ENCODE results near the gene ANO6.

Gene ANO6

GRCh38 chr12:45481746-45482145 lies 265.9 kb downstream of the ANO6 start:
- H3K4me3 ChIP-seq (ENCODE audit: control insufficient read depth in 1 of 7, extremely low read depth in 1 of 7, insufficient read depth in 4 of 7, low read depth in 2 of 7, low read length in 6 of 7), result no peak overlapping the region
- H3K27ac ChIP-seq (ENCODE audit: insufficient read depth in 1 of 2, low read depth in 1 of 2, low read length in 2 of 2, poor library complexity in 1 of 2, severe bottlenecking in 2 of 2), result no peak overlapping the region
- DNase-seq, result no peak
- 100% methylated on average over 2 of the region's 5 CpGs for WGBS (ENCODE audit: insufficient coverage)
- no peaks in the 10 kb centered on the region for H3K27me3 ChIP-seq (replicated peaks in 2 of 5; ENCODE audit: control insufficient read depth in 4 of 5, insufficient read depth in 5 of 5, low read length in 4 of 5)
- no peaks in the 10 kb centered on the region for H3K4me1 ChIP-seq (ENCODE audit: control extremely low read depth in 1 of 4, control insufficient read depth in 4 of 4, insufficient read depth in 4 of 4, low read length in 3 of 4)
- peaks cover 0 to 5% (median 0%) of the 10 kb centered on the region in 5 experiments for H3K9me3 ChIP-seq (ENCODE audit: control extremely low read depth in 1 of 5, control insufficient read depth in 4 of 5, insufficient read depth in 2 of 5, low read depth in 1 of 5, low read length in 4 of 5)
- POLR2A ChIA-PET, result no interaction called here
- CTCF ChIA-PET, result no interaction called here
- H3K36me3 ChIP-seq (ENCODE audit: control insufficient read depth in 4 of 4, insufficient read depth in 4 of 4, low read length in 3 of 4), result no peaks in the 10 kb centered on the region

- POLR2A ChIA-PET, result no interaction called here
- peaks cover 0 to 1% (median 0%) of the 10 kb centered on the region in 5 experiments for H3K9me3 ChIP-seq (ENCODE audit: control extremely low read depth in 1 of 5, control insufficient read depth in 4 of 5, insufficient read depth in 2 of 5, low read depth in 1 of 5, low read length in 4 of 5)
- no peak for DNase-seq
- H3K4me3 ChIP-seq (ENCODE audit: control insufficient read depth in 1 of 7, extremely low read depth in 1 of 7, insufficient read depth in 4 of 7, low read depth in 2 of 7, low read length in 6 of 7), result no peak overlapping the region
- H3K27ac ChIP-seq (ENCODE audit: insufficient read depth in 1 of 2, low read depth in 1 of 2, low read length in 2 of 2, poor library complexity in 1 of 2, severe bottlenecking in 2 of 2), result no peak overlapping the region
- H3K36me3 ChIP-seq (ENCODE audit: control insufficient read depth in 4 of 4, insufficient read depth in 4 of 4, low read length in 3 of 4), result no peaks in the 10 kb centered on the region
- CTCF ChIA-PET, result no interaction called here
- H3K4me1 ChIP-seq (ENCODE audit: control extremely low read depth in 1 of 4, control insufficient read depth in 4 of 4, insufficient read depth in 4 of 4, low read length in 3 of 4), result no peaks in the 10 kb centered on the region
- WGBS (ENCODE audit: insufficient coverage), result no CpG with 5 or more reads among the region's 2 CpGs
- H3K27me3 ChIP-seq (replicated peaks in 2 of 5; ENCODE audit: control insufficient read depth in 4 of 5, insufficient read depth in 5 of 5, low read length in 4 of 5), result no peaks in the 10 kb centered on the region
Measured at GRCh38 chr12:45483571-45483970, 267.7 kb downstream of the ANO6 start.

All from common myeloid progenitor, CD34-positive (primary cell).